RWPE2 (cell line): ENCODE results near the gene HADHA.

ENCODE experiments used
- ATAC-seq: fragments of 200-7000 bp; cut with Tn5 transposase; 3 replicates; pipeline ENCODE4 v1.9.1; 2021; ENCODE audit warnings: low read depth
- DNase-seq: peaks from one replicate; pipeline ENCODE4 v3.0.0-alpha.2; 2020; ENCODE audit warnings: low spot score
- H3K27ac ChIP-seq: fragments of 450-650 bp; 2 replicates; pipeline ENCODE4 v1.5.1; 2017; ENCODE audit warnings: mild to moderate bottlenecking; ENCODE audit not compliant: poor library complexity, severe bottlenecking
- H3K27me3 ChIP-seq: fragments of 250-450 bp; sonication (Bioruptor Pico); 2 replicates; pipeline ENCODE4 v1.5.1; 2021; ENCODE audit warnings: mild to moderate bottlenecking, moderate library complexity; ENCODE audit not compliant: insufficient read depth, poor library complexity, severe bottlenecking
- H3K36me3 ChIP-seq: fragments of 250-450 bp; sonication (Bioruptor Pico); 2 replicates; pipeline ENCODE4 v1.5.1; 2020; ENCODE audit warnings: low read depth, mild to moderate bottlenecking, moderate library complexity
- H3K4me1 ChIP-seq: fragments of 250-450 bp; sonication (Bioruptor Pico); 2 replicates; pipeline ENCODE4 v1.5.1; 2021; ENCODE audit warnings: mild to moderate bottlenecking, moderate library complexity; ENCODE audit not compliant: insufficient read depth, poor library complexity, severe bottlenecking
- H3K4me3 ChIP-seq: fragments of 250-450 bp; sonication (Bioruptor Pico); 2 replicates; pipeline ENCODE4 v1.5.1; 2021; ENCODE audit warnings: mild to moderate bottlenecking, moderate library complexity; ENCODE audit not compliant: severe bottlenecking
- H3K9me3 ChIP-seq: fragments of 250-450 bp; sonication (Bioruptor Pico); 2 replicates; pipeline ENCODE4 v1.5.1; 2021; ENCODE audit warnings: mild to moderate bottlenecking, moderate library complexity; ENCODE audit not compliant: severe bottlenecking
- CTCF ChIP-seq: fragments of 450-650 bp; IDR thresholded peaks from one replicate; pipeline ENCODE4 v1.5.1; 2017; ENCODE audit warnings: mild to moderate bottlenecking, moderate library complexity; ENCODE audit not compliant: poor library complexity, severe bottlenecking

The HADHA gene

GRCh38 chr2:26283606-26284005, 39.2 kb upstream of the HADHA start:
- ATAC-seq, result no peak
- no peak for TF ChIP-seq CTCF
- Histone ChIP-seq H3K4me1 (peaks cover 9% of the 10 kb centered on the region), H3K27ac (peak overlapping the region; percentile 65), H3K4me3 (no peak overlapping the region), H3K27me3 (no peaks in the 10 kb centered on the region), H3K36me3 (peaks cover 83% of the 10 kb centered on the region), H3K9me3 (no peaks in the 10 kb centered on the region)
- no peak for DNase-seq

DNA sequence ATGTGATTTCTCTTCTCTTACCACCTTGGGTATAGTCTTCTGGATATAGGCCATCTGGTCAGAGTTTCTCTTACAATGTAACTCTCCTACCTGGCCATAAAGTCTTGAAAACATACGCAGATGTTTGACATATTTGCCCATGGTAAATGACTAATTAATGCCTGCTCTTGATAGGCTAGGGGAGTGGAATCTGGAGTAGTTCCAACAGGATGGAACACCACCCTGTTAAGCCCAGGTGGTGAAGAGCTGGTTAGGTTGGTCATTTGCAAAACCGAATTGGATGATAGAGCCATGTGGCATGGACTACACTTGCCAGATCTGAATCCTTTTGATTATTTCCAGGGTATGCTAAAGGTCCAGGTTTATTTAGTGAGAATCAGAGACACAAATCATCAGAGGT, 36.8 kb upstream of the HADHA start:
- H3K4me3 ChIP-seq, result no peak overlapping the region
- ATAC-seq (peak; percentile 43; the same call in 2 of the 3 replicates), DNase-seq (no peak)
- H3K9me3 ChIP-seq, result no peaks in the 10 kb centered on the region
- peaks cover 87% of the 10 kb centered on the region for H3K36me3 ChIP-seq
- peaks cover 9% of the 10 kb centered on the region for H3K4me1 ChIP-seq
- H3K27ac ChIP-seq, result peak overlapping the region; percentile 9
- TF ChIP-seq CTCF, result no peak
- no peaks in the 10 kb centered on the region for H3K27me3 ChIP-seq

DNA sequence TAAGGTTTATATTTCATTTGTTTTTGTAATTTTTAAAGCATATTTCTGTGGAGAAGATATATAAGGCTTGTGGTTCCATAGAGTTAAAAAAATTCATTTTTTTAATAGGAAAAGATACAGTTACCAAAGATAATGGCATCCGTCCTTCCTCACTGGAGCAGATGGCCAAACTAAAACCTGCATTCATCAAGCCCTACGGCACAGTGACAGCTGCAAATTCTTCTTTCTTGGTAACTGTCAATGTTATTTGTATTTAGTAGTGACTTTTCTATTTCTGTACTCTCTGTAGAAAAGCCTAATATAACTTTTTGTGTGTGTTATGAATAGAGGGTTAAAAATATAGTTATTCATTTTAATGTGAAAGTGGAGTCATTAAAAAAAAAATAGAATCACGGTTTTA, 35.5 kb upstream of the HADHA start:
- ATAC-seq (no peak), DNase-seq (no peak)
- H3K36me3 ChIP-seq, result peaks cover 89% of the 10 kb centered on the region
- peaks cover 16% of the 10 kb centered on the region for H3K4me1 ChIP-seq
- no peak overlapping the region for H3K4me3 ChIP-seq
- TF ChIP-seq CTCF, result no peak
- no peaks in the 10 kb centered on the region for H3K27me3 ChIP-seq
- no peak overlapping the region for H3K27ac ChIP-seq
- H3K9me3 ChIP-seq, result no peaks in the 10 kb centered on the region

DNA sequence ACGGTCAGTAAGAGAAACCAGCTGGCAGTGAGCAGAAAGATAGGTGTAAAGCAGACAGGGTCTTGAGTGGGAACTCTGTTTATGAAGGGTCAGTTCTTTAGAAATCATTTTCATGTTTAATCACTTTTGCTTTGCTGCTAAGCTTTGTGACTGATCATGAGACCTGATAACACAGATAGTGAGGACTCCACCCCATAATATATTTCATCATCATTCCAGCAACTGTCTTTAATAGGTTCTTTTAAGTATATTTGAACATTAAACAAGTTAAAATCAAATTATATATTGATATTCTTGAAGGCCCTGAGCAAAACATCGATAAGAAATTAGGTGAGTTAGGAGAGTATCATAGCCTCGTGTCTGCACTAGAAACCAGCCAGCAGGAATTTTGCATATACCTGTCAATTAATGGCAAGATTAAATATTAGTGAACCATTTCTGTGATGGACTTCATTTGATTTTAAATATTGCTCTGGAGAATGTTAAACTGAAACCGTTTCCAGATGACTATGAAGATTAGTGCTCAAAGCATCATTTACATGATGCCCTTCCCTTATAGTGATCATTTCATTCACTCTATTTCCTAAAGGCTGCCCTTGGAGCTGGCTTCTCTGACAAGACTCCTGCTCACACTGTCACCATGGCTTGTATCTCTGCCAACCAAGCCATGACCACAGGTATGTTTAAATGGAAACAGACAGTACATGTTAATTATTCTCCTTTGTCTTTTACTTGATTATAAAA, 32.2 kb upstream of the HADHA start:
- H3K36me3 ChIP-seq, result peaks cover 66% of the 10 kb centered on the region
- no peaks in the 10 kb centered on the region for H3K27me3 ChIP-seq
- ATAC-seq (no peak), DNase-seq (no peak)
- H3K4me1 ChIP-seq, result peaks cover 23% of the 10 kb centered on the region
- no peak for TF ChIP-seq CTCF
- H3K9me3 ChIP-seq, result no peaks in the 10 kb centered on the region
- no peak overlapping the region for H3K27ac ChIP-seq
- H3K4me3 ChIP-seq, result no peak overlapping the region

- Histone ChIP-seq H3K4me1 (peaks cover 38% of the 10 kb centered on the region), H3K9me3 (no peaks in the 10 kb centered on the region), H3K36me3 (peaks cover 53% of the 10 kb centered on the region), H3K4me3 (no peak overlapping the region), H3K27ac (peak overlapping the region; percentile 93), H3K27me3 (no peaks in the 10 kb centered on the region)
- TF ChIP-seq CTCF, result no peak
- DNase-seq, result peak; percentile 73
- peak; percentile 93 for ATAC-seq
These were observed 29.7 kb upstream of the HADHA start for GRCh38 chr2:26274058-26274613.
